Measurements from ENCODE around the gene TNK1. TPM values are rescaled to one million over a fixed set of nuclear protein-coding genes. Genes with fewer than 3 reads are reported as not detected.
A peak's percentile ranks its signal among the peaks of the same experiment; 100 is the strongest.

The TNK1 gene
- total and polyA plus RNA-seq, 3 donors from 2014 or later, result 3.7 to 6.8 (median 4.0) TPM

DNA sequence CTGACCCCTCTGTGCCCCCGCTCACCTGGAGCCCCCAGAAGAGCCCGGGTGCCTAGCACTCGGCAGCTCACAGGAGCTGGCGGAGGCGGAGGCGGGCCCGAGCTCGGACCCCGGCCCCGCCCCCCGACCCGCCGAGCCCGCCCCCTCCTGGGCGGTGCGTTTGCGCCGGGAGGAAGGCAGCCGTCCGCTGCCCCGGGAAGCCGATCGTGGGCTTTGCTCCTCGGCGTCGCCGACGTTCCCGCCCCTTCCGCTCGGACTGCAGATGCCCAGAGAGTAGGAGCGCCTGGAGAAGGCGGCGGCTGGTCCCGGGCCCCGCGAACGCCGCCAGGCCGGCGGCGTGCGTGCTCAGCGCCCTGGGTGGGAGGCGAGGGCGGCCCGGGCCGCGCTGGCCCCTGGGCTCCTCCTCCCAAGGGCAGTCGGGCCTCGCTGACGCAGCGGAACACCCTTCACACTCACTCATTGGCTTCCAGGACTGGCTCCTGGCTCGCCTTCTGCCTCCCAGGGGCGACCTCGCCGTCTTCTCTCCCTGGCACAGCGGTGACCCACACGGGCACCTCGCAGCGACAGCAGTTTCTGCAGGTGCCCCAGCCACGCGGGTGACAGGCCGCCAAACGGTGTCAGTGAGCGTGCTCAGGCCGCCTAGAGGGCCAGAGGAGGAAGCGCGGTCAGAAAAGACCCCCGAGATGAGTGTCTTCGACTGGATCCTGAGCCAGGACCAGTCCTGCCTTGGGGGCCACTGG lies 13.7 kb downstream of the TNK1 start, which contains the start of gene PLSCR3:
Gene PLSCR3 (minus strand): TSS at position 74 of the 740 bp plus-strand sequence. CDS start 415 bp downstream, outside the sequence.
- no peaks in the 10 kb centered on the region for H3K27me3 ChIP-seq
- intact Hi-C loops (cut with DNase I; ENCODE audit: low total_unique reads), result no loop called here
- TF ChIP-seq POLR2A (IDR thresholded peaks at IDR 0.05), result no peak
- TF ChIP-seq, protein P1, sequence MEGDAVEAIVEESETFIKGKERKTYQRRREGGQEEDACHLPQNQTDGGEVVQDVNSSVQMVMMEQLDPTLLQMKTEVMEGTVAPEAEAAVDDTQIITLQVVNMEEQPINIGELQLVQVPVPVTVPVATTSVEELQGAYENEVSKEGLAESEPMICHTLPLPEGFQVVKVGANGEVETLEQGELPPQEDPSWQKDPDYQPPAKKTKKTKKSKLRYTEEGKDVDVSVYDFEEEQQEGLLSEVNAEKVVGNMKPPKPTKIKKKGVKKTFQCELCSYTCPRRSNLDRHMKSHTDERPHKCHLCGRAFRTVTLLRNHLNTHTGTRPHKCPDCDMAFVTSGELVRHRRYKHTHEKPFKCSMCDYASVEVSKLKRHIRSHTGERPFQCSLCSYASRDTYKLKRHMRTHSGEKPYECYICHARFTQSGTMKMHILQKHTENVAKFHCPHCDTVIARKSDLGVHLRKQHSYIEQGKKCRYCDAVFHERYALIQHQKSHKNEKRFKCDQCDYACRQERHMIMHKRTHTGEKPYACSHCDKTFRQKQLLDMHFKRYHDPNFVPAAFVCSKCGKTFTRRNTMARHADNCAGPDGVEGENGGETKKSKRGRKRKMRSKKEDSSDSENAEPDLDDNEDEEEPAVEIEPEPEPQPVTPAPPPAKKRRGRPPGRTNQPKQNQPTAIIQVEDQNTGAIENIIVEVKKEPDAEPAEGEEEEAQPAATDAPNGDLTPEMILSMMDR (IDR thresholded peaks at IDR 0.05), result peak; percentile 9 to 37 (median 10)
- H3K27ac ChIP-seq, result peak within 1 kb of the TSS; percentile 84 to 92
- peaks cover 15% of the 10 kb centered on the region for H3K4me1 ChIP-seq
- peak within 1 kb of the TSS; percentile 72 to 82 for H3K4me3 ChIP-seq
- DNase-seq, result peak; percentile 87
- WGBS, 2 donors, result 0% methylated on average over 25 of the region's 71 CpGs; no CpG with 5 or more reads in 1 of the 2 donors
- H3K36me3 ChIP-seq (ENCODE audit: low read depth, missing control alignments), result no peaks in the 10 kb centered on the region
- H3K9me3 ChIP-seq, result no peaks in the 10 kb centered on the region

GRCh38 chr17:7396147-7396546 lies 15.3 kb downstream of the TNK1 start:
- intact Hi-C loops (cut with DNase I; ENCODE audit: low total_unique reads), result no loop called here
- WGBS, 2 donors, result 83 to 88% methylated on average over 4 of the region's 4 CpGs
- no peak for DNase-seq
- Histone ChIP-seq H3K9me3 (no peaks in the 10 kb centered on the region), H3K27ac (no peak overlapping the region), H3K36me3 (ENCODE audit: low read depth, missing control alignments) (no peaks in the 10 kb centered on the region), H3K4me1 (peaks cover 15% of the 10 kb centered on the region), H3K27me3 (no peaks in the 10 kb centered on the region), H3K4me3 (no peak overlapping the region)
- TF ChIP-seq POLR2A (IDR thresholded peaks at IDR 0.05), result no peak
- TF ChIP-seq, protein P1 (IDR thresholded peaks at IDR 0.05), result no peak

GRCh38 chr17:7398612-7399011 lies 17.7 kb downstream of the TNK1 start:
- 88 to 95% methylated on average over 2 of the region's 2 CpGs for WGBS, 2 donors
- TF ChIP-seq POLR2A (IDR thresholded peaks at IDR 0.05), result no peak
- TF ChIP-seq, protein P1 (IDR thresholded peaks at IDR 0.05), result no peak
- intact Hi-C loops (cut with DNase I; ENCODE audit: low total_unique reads), result no loop called here
- Histone ChIP-seq H3K27me3 (no peaks in the 10 kb centered on the region), H3K36me3 (ENCODE audit: low read depth, missing control alignments) (no peaks in the 10 kb centered on the region), H3K27ac (no peak overlapping the region), H3K4me1 (peaks cover 17% of the 10 kb centered on the region), H3K4me3 (no peak overlapping the region), H3K9me3 (no peaks in the 10 kb centered on the region)
- DNase-seq, result no peak

GRCh38 chr17:7403043-7403726 lies 22.3 kb downstream of the TNK1 start:
- Histone ChIP-seq H3K4me3 (peak overlapping the region; percentile 65 to 72), H3K9me3 (no peaks in the 10 kb centered on the region), H3K27me3 (no peaks in the 10 kb centered on the region), H3K27ac (peak overlapping the region; percentile 61 to 93), H3K4me1 (peaks cover 17% of the 10 kb centered on the region), H3K36me3 (ENCODE audit: low read depth, missing control alignments) (no peaks in the 10 kb centered on the region)
- no peak for TF ChIP-seq POLR2A (IDR thresholded peaks at IDR 0.05)
- TF ChIP-seq, protein P1 (IDR thresholded peaks at IDR 0.05), result no peak
- peak; percentile 59 for DNase-seq
- WGBS, 2 donors, result 6 to 8% methylated on average over 16 of the region's 16 CpGs
- intact Hi-C loops (cut with DNase I; ENCODE audit: low total_unique reads), result no loop called here

Measured in testis (tissue), 3 donors.